KOPT-K1 (cell line): ENCODE data around the gene MRPS15.
A peak's percentile ranks its signal among the peaks of the same experiment; 100 is the strongest.

Experiments used
- H3K27ac ChIP-seq: fragments of 200-600 bp; sonication (generic); 2 replicates; pipeline ENCODE4 v1.5.1; 2016; ENCODE audit warnings: antibody characterized with exemption, mild to moderate bottlenecking, low read depth, low read length; ENCODE audit not compliant: poor library complexity, severe bottlenecking
- H3K36me3 ChIP-seq: fragments of 200-600 bp; sonication (generic); 2 replicates; pipeline ENCODE4 v1.5.1; 2017; ENCODE audit warnings: antibody characterized with exemption, mild to moderate bottlenecking, low read length, moderate library complexity; ENCODE audit not compliant: insufficient read depth
- H3K9me3 ChIP-seq: fragments of 200-600 bp; sonication (generic); 2 replicates; pipeline ENCODE4 v1.5.1; 2017; ENCODE audit warnings: antibody characterized with exemption, low read length, mild to moderate bottlenecking; ENCODE audit not compliant: insufficient read depth, poor library complexity, severe bottlenecking

Gene MRPS15

DNA sequence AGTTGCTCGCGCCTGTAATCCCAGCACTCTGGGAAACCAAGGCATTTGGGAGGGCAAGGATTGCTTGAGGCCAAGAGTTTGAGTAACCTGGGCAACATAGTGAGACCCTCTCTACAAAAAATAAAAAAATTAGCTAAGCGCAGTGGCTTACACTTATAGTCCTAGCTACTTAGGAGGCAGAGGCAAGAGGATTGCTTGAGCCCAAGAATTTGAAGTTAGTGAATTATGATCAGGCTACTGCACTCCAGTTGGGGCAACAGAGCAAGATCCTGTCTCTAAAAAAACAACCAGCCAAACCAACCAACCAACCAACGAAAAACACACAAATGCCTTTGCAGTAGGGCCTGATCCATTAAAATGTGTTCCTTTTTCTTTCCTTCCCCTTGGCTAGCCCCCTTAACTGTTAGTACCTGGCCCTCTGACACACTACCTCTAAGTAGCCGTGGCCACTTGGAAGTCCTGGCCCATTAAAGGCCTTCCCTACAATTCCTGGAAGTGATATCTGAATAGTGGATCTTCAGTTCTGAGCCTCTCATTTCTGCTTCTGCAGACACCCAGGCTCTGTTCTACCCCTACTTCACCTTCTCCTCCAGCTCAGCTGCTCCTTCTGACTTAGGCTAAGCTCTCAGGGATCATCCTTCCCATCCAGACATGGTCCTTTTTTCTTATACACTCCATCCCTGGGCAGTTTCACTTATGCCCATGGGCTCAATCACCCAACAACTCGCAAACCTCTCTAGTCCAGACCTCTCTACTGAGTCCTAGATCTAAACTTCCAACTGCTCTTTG is 10.4 kb downstream of the MRPS15 start:
- H3K27ac ChIP-seq: no peak overlapping the region
- H3K36me3 ChIP-seq: peaks cover 44% of the 10 kb centered on the region
- no peaks in the 10 kb centered on the region for H3K9me3 ChIP-seq

DNA sequence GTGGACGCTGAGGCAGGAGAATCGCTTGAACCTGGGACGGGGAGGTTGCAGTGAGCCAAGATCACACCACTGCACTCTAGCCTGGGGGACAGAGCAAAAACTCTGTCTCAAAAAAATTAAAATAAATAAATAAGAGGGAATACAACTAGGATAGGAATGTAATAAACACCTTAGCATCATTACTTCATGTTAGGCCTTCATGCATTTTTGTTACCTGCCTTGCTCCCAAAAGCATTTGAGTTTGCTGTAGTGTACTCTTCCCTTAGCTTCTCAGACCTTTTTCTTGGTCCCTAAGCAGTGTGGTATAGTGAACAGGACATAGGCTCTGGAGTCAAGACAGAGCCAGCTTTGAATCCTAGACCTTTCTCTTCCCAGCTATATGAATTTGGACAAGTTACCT is 11.1 kb downstream of the MRPS15 start:
- Histone ChIP-seq H3K27ac (no peak overlapping the region), H3K9me3 (no peaks in the 10 kb centered on the region), H3K36me3 (peaks cover 39% of the 10 kb centered on the region)

- Histone ChIP-seq H3K27ac (peak overlapping the region; percentile 70), H3K9me3 (no peaks in the 10 kb centered on the region), H3K36me3 (peaks cover 23% of the 10 kb centered on the region)
These were observed 13.3 kb downstream of the MRPS15 start for GRCh38 chr1:36450919-36451305.

- H3K36me3 ChIP-seq: peaks cover 18% of the 10 kb centered on the region
- peak within 1 kb of the TSS; percentile 70 for H3K27ac ChIP-seq
- H3K9me3 ChIP-seq: no peaks in the 10 kb centered on the region
These were observed 13.8 kb downstream of the MRPS15 start, which contains the start of gene OSCP1 for GRCh38 chr1:36450270-36450918. TSS of gene OSCP1 (minus strand) at chr1:36450451. CDS start at chr1:36450369, 82 bp downstream.

DNA sequence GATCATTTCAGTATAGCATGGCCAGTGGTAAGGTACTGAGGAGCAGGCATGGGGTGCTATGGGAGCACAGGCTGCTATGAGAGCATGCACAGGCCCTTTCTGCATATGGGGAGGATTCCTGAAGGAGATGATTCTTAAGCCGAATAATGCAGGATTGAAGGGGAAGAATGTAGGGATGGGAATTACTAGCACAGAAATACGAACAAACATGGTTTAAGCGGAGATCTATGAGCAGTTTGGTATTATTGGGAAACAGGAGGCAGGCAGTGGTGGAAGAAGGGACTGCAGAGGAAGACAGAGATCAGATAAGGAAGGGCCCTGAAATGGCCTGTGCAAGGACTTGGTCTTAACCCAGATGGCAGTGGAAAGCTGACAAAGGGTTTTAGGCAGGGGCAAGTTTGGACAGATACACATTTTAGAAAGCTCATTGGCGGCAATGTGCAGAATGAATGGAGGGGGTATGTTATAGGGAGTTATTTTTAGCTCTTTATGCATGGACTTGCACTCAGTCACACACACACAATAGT is 15.6 kb downstream of the MRPS15 start:
- Histone ChIP-seq H3K27ac (no peak overlapping the region), H3K36me3 (0 out of 2 replicates have a peak, but pooled peaks cover under 1% of the 10 kb centered on the region), H3K9me3 (no peaks in the 10 kb centered on the region)

- Histone ChIP-seq H3K9me3 (no peaks in the 10 kb centered on the region), H3K27ac (no peak overlapping the region), H3K36me3 (no peaks in the 10 kb centered on the region)
These were observed 16.7 kb downstream of the MRPS15 start for GRCh38 chr1:36447450-36447849.

DNA sequence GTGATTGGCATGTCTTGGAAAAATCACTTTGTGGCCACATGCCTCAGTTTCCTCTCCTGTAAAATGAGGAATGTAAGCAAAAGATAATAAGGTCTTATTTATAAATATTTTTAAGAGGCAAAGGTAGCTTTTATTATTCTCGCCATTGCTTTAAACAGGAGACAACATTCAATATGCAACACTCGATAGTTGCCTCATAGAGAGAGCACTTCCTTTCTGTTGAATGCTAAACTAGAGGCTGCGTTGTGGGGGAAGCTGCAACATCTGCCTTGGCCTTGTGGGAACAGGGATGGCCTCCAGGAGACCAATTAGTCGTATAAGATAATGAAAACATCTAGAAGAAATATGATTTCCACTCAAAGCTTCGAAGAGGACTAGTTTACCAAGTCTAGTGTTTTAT is 17.4 kb downstream of the MRPS15 start:
- H3K9me3 ChIP-seq: no peaks in the 10 kb centered on the region
- H3K27ac ChIP-seq: no peak overlapping the region
- no peaks in the 10 kb centered on the region for H3K36me3 ChIP-seq

DNA sequence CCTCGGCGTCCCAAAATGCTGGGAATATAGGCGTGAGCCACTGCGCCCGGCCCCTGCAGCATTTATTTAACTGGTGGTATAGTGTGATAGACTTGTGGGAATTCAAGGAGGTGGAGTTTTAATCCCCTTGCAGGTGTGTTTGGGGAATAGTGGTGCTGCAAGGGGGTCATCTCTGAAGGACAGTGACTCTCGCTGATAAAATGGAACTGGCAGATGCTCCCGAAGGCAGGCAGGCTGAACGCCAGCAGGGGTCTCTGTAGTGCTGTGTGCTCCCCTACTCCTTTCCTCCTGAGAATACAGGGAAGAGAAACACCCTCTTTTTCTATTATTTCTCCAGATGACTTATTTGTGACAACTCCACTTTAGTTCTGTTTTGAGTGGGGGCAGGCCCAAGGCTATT is 17.9 kb downstream of the MRPS15 start:
- no peaks in the 10 kb centered on the region for H3K9me3 ChIP-seq
- H3K27ac ChIP-seq: no peak overlapping the region
- no peaks in the 10 kb centered on the region for H3K36me3 ChIP-seq

GRCh38 chr1:36443297-36443696 is 20.9 kb downstream of the MRPS15 start:
- Histone ChIP-seq H3K27ac (no peak overlapping the region), H3K36me3 (no peaks in the 10 kb centered on the region), H3K9me3 (no peaks in the 10 kb centered on the region)

DNA sequence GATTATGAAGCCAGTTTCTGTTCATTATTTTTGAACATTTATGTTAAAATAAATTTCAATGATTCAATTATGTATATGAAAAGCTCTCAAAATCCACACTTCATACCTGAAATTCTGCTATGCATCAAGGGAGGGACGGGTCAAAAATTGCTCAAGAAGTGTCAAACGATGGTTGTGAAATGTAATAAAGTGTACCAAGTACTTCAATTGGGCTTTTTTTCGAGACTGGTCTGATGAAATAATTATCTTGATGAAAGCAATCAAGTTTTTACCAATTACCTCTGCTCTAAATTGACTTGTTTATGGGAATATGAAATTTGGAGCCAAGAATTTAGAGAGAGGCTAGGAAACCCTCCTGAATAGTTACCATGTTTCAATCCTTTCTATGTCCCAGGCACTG is 21.8 kb downstream of the MRPS15 start:
- H3K9me3 ChIP-seq: no peaks in the 10 kb centered on the region
- no peak overlapping the region for H3K27ac ChIP-seq
- H3K36me3 ChIP-seq: no peaks in the 10 kb centered on the region

GRCh38 chr1:36440646-36441045 is 23.5 kb downstream of the MRPS15 start:
- no peaks in the 10 kb centered on the region for H3K36me3 ChIP-seq
- H3K27ac ChIP-seq: no peak overlapping the region
- no peaks in the 10 kb centered on the region for H3K9me3 ChIP-seq

DNA sequence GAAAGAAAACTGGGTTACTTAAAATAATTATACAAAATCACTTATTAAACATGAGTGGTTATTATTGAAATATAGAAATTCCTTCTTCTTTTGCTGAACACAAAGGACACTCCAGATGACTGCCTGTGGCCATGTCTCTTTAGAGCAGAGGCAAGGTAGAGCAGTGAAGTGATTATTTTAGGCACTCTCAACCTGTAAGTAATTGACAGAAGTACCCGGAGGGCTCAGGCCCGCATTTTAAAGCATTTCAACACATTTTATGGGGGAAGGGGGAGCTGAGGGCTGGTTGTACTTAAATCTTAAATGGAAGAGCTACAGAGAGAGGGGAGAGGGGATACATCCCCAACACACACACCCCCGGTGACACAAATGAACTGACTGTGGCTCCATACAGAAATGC is 24.1 kb downstream of the MRPS15 start:
- Histone ChIP-seq H3K27ac (no peak overlapping the region), H3K9me3 (no peaks in the 10 kb centered on the region), H3K36me3 (no peaks in the 10 kb centered on the region)

DNA sequence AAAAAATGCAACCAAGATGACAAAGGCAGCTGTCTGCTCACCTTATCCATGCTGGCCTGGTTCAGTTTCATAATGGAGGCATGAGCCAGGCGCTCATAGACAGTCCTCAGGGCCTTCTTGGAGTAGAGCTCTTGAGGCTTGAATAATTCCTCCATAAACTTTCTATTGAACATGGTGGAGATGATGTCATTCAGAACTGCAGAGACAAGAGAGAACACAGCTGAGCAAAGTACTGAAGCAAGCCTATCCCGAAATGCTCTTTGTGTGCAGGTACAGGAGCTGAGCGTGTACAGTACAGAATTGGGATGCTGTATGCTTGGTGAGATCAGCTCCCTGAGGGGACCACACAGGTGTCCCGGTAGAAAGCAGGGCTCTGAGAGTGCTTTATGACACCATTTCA is 25.5 kb downstream of the MRPS15 start:
- no peaks in the 10 kb centered on the region for H3K36me3 ChIP-seq
- no peak overlapping the region for H3K27ac ChIP-seq
- H3K9me3 ChIP-seq: no peaks in the 10 kb centered on the region

GRCh38 chr1:36436821-36437220 is 27.4 kb downstream of the MRPS15 start:
- no peaks in the 10 kb centered on the region for H3K36me3 ChIP-seq
- H3K9me3 ChIP-seq: no peaks in the 10 kb centered on the region
- H3K27ac ChIP-seq: no peak overlapping the region

DNA sequence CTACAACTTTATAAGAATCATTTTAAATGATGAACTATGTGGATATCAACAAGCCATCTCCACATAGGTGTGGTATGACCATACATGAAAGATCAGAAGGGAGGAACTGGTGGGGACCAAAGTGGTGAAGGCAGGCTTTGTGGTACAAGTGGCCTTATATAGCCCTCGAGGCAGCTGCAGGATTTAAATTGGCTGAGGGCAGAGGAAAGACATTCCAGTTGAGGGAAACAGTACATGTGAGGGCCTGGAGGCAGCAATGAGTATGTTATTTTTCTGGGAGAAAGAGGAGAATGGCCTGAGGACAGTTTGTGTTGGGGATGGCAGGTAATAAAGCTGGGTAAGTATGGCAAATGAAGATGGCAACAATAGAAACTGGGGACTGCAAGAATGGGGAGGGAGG is 31.1 kb downstream of the MRPS15 start:
- Histone ChIP-seq H3K9me3 (no peaks in the 10 kb centered on the region), H3K36me3 (no peaks in the 10 kb centered on the region), H3K27ac (no peak overlapping the region)

- Histone ChIP-seq H3K27ac (no peak overlapping the region), H3K9me3 (no peaks in the 10 kb centered on the region)
These were observed 31.6 kb downstream of the MRPS15 start for GRCh38 chr1:36432616-36433015.

More at GRCh38 chr1:36432616-36433015, 31.6 kb downstream of the MRPS15 start:
- H3K36me3 ChIP-seq: no peaks in the 10 kb centered on the region
